GM21717 (cell line): ENCODE data around the gene MYO5B.

ENCODE experiments used
- ATAC-seq: cut with Tn5 transposase; IDR thresholded peaks from one replicate; pipeline ENCODE4 v1.9.1; 2021; ENCODE audit warnings: mild to moderate bottlenecking, moderate library complexity; ENCODE audit not compliant: unreplicated experiment

The MYO5B gene

DNA sequence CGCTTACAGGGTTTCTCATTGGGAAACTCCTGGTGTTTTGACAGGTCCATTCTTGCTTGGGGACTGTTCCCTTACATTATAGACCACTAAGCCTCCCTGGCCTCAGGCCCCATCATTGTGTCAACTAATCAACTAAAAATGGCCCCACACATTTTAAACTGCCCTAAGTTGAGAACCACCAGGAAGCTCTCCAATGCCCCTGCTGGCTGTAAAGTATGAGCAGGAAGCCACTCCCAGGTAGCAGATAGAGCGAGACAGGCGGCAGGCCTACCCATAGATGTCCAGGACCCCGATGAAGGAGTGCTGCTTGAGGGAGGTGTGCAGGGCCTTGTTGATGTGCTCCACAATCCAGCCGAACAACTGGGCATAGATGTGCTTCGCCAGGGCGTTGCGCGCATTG, 220.9 kb downstream of the MYO5B start:
- ATAC-seq, result no peak

DNA sequence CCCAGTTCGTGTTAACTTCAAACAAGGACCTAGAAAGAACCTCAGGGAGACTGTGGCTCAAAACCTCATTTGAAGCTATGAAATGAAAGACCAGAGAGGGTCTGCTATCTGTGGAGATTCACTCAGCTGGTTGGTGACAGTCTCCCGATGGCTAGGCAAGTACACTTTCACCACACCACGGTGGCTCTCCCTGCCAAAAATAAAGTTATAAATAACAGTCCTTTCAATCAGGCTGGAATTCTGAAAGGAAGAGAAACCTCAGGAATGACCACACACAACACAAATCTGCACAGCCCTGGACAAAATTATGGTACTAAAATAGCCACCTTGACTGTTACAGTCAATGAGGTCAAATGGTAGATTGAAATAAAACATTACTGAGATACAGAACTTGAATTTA, 221.4 kb downstream of the MYO5B start:
- ATAC-seq, result no peak

DNA sequence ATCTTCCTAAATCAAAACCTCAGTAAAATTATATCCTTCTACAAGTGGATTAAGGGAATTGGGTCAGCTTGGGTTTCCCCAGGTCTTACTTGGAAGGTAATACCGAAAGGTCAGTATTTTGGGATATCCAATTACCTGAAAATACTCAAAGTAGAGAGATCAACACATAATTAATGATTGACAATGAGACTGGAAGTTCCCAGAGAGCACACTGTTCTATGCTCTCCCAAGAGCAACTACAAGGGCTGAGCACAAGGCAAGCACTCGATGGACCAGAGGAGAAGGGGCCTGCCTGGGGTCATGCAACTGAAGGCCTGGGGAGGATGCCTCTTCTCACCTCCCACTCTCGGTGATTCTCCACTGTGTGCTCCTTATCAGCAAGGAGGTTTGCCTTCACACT, 222.4 kb downstream of the MYO5B start:
- no peak for ATAC-seq

DNA sequence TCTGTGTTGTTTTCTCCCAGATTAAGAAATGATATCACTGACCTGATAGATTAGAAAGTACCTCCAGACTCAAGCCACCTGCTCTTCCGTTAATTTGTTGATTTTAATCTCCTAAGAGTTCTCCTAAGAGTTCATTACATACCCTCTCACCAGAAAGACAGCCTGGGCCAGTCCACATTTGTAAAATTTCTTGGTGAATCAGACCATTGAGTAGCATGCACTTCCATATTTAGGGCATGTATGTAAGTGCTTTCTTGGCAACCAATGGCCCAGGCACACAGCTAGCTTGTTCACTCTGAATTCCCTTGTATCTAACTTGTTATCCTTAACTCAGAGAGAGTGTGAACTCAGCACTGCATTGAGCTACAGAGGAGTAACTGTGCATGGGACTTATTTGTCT, 223.5 kb downstream of the MYO5B start:
- ATAC-seq, result no peak

DNA sequence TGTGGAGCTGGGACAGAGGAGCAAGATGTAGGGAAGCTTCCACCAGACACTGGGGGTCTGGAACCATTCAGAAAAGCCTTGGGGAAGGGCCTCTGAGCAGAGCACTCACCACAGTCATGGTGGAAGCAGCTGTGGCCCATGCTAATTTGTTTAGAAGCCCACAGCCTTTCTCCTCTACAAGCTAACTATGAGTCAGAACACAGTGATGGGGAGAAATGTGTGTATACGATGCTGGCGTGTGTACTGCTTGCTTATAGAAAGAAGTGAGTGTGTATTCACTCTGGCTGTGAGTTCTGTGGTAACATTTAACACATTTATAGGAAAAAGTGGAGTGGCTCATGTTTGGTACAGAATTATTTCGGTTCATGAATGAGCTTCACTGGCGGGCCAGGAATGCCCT, 224.6 kb downstream of the MYO5B start:
- no peak for ATAC-seq

DNA sequence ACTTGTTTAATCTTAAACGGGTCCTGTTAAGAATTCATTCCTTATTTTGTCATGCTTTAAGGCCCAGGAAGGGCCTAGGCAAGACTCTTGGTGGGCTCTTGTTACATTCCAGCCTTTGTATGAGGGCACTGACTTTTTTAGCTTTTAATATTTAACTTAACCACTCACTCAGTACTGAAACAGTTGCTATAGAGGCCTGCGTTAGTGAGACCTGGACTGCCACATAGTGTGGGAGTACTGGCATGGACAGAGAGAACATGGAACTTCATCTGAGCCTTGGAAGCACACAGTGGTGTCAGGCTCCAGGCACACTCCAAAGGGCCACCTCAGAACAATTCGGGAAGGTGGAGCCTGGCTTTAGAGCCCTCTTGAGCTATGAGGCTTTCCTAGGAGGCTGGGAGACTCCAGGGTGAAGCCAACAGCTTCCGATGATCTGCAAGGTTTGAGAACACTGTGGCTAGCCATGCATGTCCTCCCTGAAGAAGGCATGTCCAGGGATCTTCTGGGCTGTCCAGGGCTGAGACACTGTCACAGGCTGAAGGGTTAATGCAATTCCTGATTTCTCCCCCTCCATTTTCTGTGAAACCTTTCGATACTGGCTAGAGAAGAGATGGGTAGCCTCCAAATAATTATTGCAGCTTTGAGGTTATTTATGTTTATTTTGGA, 226.2 kb downstream of the MYO5B start:
- no peak for ATAC-seq

DNA sequence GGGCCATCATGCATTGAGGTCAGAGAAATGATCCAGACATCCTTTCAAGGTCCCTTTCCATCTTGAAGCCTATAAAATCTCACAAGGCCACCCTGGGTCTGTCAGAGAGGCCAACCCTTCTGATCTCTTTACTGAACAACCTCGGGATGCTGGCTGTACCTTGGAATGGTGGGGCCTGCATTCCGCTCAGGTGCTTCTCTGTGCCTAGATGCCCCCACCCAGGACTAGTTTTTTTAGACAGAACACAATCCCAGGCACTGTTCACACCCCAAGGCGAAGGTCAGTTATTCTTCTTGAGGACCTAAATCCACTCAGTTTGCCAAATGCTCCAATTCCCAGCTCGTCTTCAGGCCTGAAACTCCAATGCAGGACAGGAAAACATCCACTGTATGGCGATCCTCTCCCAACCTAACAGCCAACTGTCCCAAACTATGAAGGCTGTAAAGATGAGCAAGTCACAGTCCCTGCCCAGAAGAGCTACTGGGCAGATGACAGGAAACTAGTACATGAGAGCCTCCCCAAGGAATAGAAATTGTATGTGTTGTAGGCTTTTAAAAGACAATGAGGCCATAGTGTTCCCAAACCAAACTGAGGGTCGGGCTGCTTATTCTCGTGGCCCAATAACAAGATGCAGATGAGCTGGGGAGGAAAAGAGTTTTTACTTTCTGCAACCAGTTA, 227.2 kb downstream of the MYO5B start:
- ATAC-seq, result no peak

DNA sequence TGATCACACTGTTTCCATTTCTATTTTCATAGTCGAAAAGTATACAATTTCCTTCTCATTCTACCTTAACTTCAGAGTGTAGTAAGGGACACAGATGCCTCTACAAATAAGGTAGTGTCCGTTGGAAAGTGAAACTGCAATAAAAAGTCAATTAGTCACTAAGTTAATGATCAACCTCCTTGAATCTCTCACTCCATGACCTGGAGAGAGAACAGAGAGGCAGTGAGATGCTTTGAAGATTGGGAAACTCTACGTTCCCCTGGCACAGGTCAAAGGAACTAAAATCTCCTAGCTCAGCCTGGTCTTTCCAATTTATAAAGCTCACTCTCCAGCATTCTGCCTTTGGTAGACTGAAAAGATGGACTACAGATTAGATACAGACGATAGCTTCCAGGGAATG, 227.8 kb downstream of the MYO5B start:
- no peak for ATAC-seq

DNA sequence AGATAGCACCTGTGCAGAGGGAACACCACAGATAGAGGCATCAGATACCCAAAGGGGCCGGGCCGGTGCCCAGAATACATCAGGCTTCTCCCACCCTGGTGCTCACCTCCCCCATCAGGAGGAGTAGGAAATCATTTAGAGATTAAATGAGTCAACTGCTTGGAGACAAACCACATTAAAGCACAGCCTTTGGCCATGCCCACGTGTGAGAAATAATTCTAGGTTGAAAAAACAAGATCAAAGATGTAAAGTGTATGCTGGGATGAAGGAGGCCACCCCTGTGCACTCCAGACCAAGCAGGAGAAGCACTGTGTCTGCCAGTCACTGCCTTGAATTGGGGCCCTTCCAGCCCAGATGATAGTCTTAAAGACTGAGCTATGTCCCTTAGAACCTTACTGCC, 228.9 kb downstream of the MYO5B start:
- no peak for ATAC-seq

DNA sequence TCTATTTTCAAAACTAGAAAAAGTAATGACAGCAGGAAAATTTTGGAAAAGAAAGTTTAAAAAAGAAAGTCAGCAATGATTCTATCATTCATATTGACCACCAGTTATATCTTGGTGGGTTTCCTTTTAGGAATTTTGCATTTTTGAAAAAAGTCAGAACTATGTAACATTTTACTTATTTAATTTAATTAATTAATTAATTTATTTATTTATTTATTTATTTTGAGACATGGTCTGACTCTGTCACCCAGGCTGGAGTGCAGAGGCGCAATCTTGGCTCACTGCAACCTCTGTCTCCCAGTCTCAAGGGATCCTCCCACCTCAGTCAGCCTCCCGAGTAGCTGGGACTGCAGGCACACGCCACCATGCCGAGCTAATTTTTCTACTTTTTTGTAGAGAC, 231.7 kb downstream of the MYO5B start:
- no peak for ATAC-seq

DNA sequence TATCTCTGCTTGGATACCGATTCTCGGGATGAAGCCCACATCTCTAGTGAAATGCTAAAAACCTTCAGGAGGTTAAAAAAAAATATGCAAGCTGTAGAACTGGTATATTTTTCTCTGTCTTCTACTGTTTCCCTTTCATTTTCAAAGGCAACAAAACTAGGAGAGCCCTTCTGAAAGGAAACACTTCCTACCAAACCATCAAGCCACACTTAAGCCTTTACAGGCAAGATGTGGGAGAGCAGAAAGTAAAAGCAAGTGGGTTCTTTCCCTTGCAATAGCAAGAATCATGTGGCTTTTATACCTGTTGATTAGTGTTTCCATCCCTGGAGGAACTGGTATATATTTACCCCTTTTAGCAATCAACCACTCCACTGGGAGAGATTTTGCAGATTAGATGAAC, 233.7 kb downstream of the MYO5B start:
- no peak for ATAC-seq

DNA sequence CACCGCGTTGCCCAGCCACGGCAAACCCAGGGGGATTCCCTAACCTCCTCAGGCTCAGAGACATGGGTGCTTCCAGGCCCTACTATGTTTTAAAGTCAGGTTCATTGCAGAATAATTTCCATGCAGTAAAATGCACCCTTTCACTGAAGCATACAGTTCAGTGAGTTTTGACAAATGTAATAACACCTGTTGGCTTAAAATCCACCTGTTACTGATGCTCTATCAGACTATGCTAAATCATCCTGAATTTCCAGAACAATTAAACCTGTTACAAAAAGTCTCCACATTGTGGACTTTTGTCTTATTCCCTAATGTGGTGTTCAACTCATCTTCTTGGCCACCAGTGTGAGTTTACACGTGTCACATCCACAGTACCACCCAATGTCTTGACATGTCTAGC, 234.6 kb downstream of the MYO5B start:
- ATAC-seq, result no peak

DNA sequence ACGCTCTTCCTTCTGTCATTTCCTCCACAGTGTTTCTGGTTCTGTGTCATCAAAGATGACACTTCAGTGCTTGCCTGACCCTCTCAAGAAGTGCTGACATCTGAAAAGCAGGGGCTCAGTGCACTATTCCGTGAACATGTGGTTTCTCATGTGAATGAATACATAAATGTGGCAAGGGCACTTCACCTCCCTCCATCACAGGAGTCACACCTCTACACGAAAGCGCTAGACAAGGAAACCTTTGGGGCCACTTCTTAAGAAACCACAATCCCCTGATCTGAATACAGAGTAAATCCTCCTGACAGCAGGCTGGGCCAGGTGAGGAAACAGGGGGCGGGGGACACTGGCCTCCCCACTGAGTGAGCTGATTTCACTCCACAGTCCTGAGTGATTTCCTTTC, 235.8 kb downstream of the MYO5B start:
- ATAC-seq, result no peak

DNA sequence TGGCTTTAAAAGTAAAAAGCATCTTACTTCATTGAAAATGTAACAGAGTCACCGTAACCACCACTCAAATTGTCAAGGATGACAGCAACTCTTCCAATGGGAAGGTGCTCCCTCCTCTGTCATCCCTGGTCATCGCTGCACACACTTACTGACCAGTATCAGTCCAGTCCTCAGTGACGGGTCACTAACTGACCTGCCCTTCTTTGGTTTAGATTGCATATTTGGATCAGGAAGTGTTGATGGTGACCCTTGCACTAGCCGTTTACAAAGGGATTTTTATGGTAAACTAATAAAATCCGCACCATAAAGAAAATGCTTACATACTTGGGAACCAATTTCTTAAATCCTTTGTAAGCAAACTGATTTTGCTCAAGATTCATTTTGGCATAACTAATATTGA, 239.7 kb downstream of the MYO5B start:
- no peak for ATAC-seq

DNA sequence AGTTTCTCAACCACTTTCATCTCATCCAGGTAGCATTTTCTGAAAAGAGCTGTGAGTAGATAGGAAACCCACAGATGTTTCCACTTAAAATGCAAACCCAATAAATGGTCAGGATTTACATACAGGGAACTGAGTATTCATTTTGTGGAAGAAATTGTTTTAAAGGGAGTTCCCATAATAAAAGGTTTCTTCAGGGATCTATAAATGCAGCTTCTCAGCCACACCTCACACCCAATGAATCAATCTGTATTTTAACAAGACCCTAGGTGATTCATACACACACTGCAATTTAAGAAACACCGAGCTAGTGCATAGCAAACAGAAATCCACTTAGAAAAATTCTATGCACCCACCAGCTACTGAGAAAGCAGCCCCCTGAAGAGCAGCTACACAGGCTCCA, 241.6 kb downstream of the MYO5B start:
- no peak for ATAC-seq

DNA sequence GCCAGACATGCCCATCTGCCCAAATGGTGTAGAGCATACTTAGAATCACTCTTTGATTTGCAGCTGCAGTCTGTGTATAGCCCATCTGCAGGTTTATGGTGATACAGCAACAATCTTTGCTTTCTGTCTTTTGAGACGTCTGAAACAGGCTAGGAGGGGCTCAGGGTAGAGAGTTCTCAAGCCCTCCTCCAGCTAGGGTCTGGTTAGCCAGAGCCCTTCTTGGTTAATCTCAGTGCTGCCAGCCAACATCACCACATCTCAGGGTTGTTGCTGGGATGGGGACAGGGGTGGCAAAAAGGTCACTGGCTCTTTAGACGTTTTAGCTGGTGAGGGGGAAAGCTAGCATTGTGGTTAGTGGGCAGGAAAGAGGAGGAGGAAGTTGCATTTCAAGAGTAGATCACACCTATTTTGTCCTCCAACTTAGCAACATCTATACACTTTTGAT, 245.0 kb downstream of the MYO5B start:
- no peak for ATAC-seq

DNA sequence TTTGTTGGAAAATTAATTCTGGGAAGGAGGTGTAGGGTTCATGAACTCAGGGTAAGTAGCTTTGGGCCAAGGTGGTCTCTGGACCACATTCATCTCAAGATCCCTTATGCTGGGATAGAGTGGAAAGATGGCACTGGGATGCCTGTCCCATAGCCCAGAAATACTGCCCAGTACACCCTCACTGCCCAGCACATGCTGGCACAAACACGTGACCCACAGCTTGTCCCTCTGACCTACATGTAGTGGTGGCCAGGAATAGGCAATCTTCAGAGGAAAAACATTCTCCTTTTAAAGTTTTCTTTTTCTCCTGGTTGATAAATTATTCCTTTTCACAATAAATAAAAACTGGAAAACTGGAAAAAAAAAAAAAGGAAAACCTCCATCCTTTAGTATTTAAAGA, 246.0 kb downstream of the MYO5B start:
- ATAC-seq, result no peak

DNA sequence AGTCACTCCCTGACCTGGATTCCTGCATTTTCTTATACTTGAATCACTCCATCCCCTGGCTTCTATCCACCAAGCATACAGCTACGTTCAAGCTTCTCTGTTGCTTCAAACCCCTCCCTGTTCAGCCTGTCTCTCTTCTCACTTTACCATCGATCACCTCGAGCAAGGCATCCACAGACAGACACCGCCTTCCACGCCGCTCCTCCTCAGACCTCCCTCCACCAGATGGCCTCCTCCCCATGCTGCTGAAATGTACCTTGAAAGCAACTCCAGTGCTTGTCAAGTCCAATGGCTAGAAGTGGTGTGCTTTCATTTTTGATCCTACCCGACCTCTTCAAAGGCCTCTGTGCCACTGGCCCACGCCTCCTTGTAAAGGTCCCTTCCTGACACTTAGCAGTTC, 250.3 kb downstream of the MYO5B start:
- no peak for ATAC-seq

DNA sequence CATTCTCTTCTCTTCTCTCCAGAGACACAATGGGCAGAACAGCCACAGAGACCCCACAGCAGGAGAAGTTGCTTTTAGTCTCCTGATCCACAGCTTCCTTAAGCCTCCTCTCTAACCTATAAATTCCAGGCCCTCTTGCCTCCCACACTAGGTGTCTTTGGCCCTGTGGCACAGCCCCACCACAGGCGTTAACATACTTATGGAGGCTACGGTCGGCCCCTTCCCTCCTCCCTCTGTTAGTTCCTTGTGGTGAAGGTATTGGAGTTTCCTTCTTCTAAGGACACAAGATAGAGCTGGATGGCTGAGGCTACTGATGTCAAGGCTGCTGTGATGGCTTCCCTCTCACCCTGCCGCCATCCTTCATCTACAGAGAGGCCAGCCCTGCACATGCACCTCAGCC, 258.1 kb downstream of the MYO5B start:
- no peak for ATAC-seq

DNA sequence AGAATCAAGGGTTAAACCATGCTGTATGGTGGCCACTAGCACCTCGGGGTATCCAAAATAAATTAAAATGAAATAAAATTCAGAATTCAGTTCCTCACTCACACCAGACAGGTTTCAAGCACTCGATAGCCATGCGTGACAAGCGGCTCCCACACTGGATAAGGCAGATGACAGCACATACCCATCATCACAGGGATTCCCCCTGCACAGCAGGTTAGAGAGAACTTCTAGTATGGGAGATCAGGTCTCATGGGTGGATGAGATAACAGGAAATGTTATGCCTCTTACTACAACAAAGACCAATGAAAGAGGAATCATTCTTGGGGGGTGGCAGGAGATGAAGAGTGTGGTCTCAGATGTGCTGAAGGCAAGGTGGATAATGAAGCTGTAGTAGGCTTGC, 259.7 kb downstream of the MYO5B start:
- no peak for ATAC-seq

DNA sequence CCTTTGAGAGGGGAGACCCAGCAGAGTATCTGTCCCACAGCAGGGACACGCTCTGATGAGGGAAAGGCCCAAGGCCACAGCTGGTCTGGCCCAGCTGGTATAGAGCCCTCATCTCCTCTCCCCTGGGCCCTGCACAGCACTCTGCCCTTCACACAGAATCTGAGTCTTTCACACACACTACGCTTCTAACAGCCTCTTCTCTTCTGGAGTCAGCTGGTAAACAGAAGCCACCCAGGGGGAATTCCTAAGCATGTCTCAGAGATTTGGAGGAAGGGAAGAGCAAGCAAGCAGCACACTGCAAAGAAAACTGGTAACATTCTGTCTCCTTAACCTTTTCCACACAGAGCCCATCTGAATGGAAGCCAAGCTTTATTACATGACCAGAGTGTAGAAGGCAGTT, 260.5 kb downstream of the MYO5B start:
- no peak for ATAC-seq

DNA sequence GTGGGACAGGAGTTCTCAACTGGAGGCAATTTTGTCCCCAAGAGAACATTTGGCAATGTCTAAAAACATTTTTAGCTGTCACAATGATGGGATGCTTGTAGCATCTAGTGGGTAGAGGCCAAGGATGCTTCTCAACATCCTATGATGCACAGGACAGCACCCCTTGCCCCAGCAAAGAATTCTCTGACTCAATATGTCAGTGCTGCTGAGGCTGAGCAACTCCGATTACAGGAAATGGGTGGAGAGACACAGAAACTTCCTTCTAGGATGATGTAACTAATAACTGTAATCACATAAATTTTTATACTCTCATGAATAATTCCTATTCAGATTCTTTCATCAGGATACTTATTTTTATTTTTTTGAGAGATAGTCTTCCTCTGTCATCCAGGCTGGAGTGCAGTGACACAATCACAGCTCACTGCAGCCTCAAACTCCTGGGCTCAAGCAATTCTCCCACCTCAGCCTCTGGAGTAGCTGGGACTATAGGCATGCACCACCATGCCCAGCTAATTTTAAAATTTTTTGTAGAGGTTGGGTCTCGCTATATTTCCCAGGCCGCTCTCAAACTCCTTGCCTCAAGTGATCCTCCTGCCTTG, 261.3 kb downstream of the MYO5B start:
- no peak for ATAC-seq

DNA sequence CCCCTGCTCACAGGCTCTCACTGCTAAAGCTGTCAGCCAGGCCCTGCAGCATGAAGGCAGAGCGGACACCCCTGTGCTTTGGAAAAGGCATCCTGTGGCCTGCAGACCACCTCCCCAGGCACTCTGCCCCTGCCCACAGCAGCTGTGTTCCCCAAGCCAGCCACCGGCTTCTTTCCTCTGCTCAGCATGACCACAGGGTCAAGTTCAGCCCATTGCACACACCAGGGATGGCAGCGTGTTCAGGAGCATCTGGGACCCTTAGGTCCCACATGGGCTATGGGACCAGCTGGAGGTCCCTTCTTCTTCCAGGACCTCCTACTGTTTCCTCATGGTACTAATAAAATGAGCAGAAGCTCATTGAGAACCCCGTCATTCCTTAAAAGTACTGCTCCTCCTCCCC, 263.2 kb downstream of the MYO5B start:
- no peak for ATAC-seq
